HepG2 (cell line): ENCODE measurements around the gene KCNT1.

Experiments
- AGO2 ChIP-seq: fragments of 200-400 bp; formaldehyde crosslinking; optimal IDR thresholded peaks from 2 replicates; pipeline ENCODE3; 2017; ENCODE audit warnings: mild to moderate bottlenecking, low read depth, low read length, moderate library complexity
- CHCHD3 ChIP-seq: sonication (generic); formaldehyde crosslinking; IDR thresholded peaks from 2 replicates; pipeline ENCODE4 v1.8.0; 2022; ENCODE audit warnings: mild to moderate bottlenecking, missing genetic modification reagents, moderate library complexity
- CREM ChIP-seq, 2 experiments: sonication (generic) in 1 of 2; formaldehyde crosslinking in 1 of 2; IDR thresholded peaks; 2 replicates each; pipeline versions ENCODE4 v1.4.0 to v1.6.1; 2016 to 2020; ENCODE audit warnings: antibody characterized with exemption in 1 of 2, mild to moderate bottlenecking in 1 of 2, missing genetic modification reagents in 1 of 2
- HMG20A ChIP-seq: IDR thresholded peaks from 2 replicates; pipeline ENCODE4 v1.6.1; 2016; ENCODE audit warnings: borderline replicate concordance
- MAFF ChIP-seq: IDR thresholded peaks from 2 replicates; pipeline ENCODE4 v1.6.1; 2011; ENCODE audit warnings: low read depth, low read length, improper control_type of control experiment
- POLR2A ChIP-seq, 2 experiments: IDR thresholded peaks; 2 replicates each; pipeline ENCODE4 v1.6.1; 2011; ENCODE audit warnings: low read depth in 2 of 2, low read length in 2 of 2, mild to moderate bottlenecking in 1 of 2, moderate library complexity in 1 of 2; ENCODE audit not compliant: insufficient read depth in 1 of 2
- POLR2AphosphoS5 ChIP-seq: IDR thresholded peaks from 2 replicates; pipeline ENCODE4 v1.6.1; 2012; ENCODE audit warnings: low read depth, low read length
- PRDM10 ChIP-seq: sonication (generic); formaldehyde crosslinking; IDR thresholded peaks from 2 replicates; pipeline ENCODE4 v1.4.0; 2020; ENCODE audit warnings: low read depth, missing genetic modification reagents
- TF ChIP-seq, protein P1 (sequence below): conservative IDR thresholded peaks from 2 replicates; pipeline ENCODE4 v1.6.1; 2018; ENCODE audit warnings: missing genetic modification reagents
- TF ChIP-seq, protein P2 (sequence below), 2 experiments: IDR thresholded peaks; 2 replicates each; pipeline ENCODE4 v1.6.1; 2011 to 2012; ENCODE audit warnings: low read length in 2 of 2, borderline replicate concordance in 1 of 2, low read depth in 1 of 2, mild to moderate bottlenecking in 1 of 2, moderate library complexity in 1 of 2

DNA sequence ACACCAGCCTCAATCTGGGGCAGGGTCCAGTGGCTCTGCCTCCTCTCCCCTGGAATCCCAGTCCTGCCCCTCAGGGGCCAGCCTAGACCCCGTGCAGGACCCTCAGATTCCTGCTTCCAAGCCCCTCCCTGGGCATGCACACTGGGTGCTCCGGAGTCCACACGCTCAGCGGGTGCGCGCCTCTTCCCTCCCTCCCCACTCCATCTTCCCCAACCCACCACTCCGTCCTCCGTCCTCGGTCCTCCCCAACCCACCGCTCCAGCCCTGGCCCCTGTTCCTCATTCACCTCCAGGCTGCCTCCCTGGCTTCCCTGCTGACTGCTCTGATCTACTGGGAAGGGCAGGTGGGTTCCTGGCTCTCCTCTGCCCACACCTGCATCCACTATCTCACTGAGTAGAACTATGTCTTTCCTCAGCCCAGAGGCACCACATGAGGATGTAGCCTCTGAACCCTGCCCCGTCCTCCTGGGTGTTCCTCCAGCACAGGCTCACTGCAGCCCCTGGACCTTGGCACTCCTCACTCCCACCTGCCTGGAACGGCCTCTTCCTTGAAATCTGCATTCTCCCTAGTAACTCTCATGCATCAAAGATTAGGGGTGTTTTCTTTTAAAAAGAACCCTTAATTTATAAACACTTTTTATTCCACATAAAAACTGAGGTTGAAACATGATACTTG is 112.6 kb downstream of the KCNT1 start:
- TF ChIP-seq PRDM10 (CRISPR knock-in tag) = no peak
- no peak for TF ChIP-seq AGO2
- TF ChIP-seq HMG20A (CRISPR knock-in tag) = no peak
- TF ChIP-seq MAFF = no peak
- TF ChIP-seq, protein P1, sequence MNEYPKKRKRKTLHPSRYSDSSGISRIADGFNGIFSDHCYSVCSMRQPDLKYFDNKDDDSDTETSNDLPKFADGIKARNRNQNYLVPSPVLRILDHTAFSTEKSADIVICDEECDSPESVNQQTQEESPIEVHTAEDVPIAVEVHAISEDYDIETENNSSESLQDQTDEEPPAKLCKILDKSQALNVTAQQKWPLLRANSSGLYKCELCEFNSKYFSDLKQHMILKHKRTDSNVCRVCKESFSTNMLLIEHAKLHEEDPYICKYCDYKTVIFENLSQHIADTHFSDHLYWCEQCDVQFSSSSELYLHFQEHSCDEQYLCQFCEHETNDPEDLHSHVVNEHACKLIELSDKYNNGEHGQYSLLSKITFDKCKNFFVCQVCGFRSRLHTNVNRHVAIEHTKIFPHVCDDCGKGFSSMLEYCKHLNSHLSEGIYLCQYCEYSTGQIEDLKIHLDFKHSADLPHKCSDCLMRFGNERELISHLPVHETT = no peak
- no peak for TF ChIP-seq POLR2A (IDR thresholded peaks at IDR 0.05; ENCODE audit: insufficient read depth in 1 of 2, low read depth in 2 of 2, low read length in 2 of 2)
- TF ChIP-seq POLR2AphosphoS5 = no peak
- no peak for TF ChIP-seq CREM (IDR thresholded peaks at IDR 0.05)
- no peak for TF ChIP-seq CREM (CRISPR knock-in tag; IDR thresholded peaks at IDR 0.05)
- TF ChIP-seq, protein P2, sequence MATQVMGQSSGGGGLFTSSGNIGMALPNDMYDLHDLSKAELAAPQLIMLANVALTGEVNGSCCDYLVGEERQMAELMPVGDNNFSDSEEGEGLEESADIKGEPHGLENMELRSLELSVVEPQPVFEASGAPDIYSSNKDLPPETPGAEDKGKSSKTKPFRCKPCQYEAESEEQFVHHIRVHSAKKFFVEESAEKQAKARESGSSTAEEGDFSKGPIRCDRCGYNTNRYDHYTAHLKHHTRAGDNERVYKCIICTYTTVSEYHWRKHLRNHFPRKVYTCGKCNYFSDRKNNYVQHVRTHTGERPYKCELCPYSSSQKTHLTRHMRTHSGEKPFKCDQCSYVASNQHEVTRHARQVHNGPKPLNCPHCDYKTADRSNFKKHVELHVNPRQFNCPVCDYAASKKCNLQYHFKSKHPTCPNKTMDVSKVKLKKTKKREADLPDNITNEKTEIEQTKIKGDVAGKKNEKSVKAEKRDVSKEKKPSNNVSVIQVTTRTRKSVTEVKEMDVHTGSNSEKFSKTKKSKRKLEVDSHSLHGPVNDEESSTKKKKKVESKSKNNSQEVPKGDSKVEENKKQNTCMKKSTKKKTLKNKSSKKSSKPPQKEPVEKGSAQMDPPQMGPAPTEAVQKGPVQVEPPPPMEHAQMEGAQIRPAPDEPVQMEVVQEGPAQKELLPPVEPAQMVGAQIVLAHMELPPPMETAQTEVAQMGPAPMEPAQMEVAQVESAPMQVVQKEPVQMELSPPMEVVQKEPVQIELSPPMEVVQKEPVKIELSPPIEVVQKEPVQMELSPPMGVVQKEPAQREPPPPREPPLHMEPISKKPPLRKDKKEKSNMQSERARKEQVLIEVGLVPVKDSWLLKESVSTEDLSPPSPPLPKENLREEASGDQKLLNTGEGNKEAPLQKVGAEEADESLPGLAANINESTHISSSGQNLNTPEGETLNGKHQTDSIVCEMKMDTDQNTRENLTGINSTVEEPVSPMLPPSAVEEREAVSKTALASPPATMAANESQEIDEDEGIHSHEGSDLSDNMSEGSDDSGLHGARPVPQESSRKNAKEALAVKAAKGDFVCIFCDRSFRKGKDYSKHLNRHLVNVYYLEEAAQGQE (IDR thresholded peaks at IDR 0.05; ENCODE audit: borderline replicate concordance in 1 of 2, low read depth in 1 of 2, low read length in 2 of 2) = no peak
- TF ChIP-seq CHCHD3 = no peak
